Measurements from ENCODE around the gene TBC1D22A. TPM values are rescaled to one million over a fixed set of nuclear protein-coding genes. Genes with fewer than 3 reads are reported as not detected.

Gene TBC1D22A
- total RNA-seq, 4 donors from 2014 or later: 9.2 to 45.3 (median 22.8) TPM

DNA sequence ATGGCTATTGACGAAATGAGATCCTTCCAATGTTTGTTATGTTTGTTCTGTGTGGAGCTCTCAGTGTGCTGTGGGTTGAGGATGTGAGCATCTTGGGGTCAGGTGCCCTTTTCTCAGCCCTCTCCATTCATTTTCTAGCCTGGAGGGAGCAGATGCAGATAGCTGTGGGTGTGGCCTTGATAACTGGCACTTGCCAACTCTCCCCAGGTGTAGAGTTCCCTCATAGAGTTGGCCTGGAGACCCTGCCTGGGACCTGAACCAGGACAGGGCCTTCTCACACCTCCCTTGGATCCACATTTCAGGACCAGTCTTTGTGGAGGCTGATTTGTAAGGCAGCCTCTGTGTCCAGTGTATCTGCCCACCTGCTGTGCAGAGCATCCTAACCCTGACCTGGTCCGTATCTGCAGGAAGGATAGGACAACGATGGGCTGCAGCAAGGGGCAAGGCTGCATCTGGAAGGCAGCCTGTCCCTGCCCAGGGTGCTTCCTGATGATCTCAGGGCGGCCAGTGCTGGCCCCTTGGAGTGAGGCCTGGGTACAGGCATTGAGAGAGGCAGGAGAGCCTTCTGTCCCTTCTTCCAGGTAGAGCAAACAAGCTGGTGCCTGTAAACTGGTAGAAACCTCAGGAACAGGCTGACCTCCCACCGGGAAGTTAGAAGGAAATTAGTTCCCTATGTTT, 245.9 kb downstream of the TBC1D22A start:
- Histone ChIP-seq H3K36me3 (no peaks in the 10 kb centered on the region), H3K4me1 (no peaks in the 10 kb centered on the region), H3K9me3 (no peaks in the 10 kb centered on the region), H3K27me3 (no peaks in the 10 kb centered on the region), H3K4me3 (no peak overlapping the region), H3K27ac (no peak overlapping the region)
- DNase-seq: no peak
- intact Hi-C loops (cut with DNase I; ENCODE audit: low total_unique reads): no loop called here
- TF ChIP-seq, protein P1, sequence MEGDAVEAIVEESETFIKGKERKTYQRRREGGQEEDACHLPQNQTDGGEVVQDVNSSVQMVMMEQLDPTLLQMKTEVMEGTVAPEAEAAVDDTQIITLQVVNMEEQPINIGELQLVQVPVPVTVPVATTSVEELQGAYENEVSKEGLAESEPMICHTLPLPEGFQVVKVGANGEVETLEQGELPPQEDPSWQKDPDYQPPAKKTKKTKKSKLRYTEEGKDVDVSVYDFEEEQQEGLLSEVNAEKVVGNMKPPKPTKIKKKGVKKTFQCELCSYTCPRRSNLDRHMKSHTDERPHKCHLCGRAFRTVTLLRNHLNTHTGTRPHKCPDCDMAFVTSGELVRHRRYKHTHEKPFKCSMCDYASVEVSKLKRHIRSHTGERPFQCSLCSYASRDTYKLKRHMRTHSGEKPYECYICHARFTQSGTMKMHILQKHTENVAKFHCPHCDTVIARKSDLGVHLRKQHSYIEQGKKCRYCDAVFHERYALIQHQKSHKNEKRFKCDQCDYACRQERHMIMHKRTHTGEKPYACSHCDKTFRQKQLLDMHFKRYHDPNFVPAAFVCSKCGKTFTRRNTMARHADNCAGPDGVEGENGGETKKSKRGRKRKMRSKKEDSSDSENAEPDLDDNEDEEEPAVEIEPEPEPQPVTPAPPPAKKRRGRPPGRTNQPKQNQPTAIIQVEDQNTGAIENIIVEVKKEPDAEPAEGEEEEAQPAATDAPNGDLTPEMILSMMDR (IDR thresholded peaks at IDR 0.05): no peak
- no peak for TF ChIP-seq POLR2A (IDR thresholded peaks at IDR 0.05)

DNA sequence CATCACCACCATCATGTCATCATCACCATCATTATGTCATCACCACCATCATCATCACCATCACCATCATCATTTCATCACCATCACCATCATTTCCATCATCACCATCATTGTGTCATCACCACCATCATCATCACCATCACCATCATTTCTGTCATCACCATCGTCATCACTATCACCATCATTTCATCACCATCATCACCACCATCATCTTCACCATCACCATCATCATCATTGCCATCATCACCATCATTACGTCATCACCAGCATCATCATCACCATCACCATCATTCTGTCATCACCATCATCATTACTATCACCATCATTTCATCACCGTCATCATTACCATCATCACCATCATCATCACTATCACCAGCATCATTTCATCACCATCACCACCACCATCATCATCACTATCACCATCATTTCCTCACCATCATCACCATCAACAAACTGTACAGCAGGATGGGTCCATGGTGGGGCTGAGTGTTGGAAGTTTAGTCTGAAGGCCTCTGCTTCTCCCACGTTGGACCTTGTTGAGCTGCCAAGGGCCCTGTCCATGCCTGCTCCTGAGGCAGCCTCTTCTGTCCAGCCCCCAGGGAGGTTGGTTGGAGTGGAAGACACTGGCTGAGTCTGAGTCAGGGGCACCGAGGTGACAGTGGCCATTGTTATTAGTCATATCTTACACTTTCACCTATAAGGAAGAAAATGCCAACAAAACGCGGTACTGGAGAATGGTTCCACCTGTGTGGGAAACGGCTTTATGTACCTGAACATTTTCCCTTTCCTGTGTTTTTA, 247.1 kb downstream of the TBC1D22A start:
- H3K4me1 ChIP-seq: no peaks in the 10 kb centered on the region
- TF ChIP-seq, protein P1 (IDR thresholded peaks at IDR 0.05): no peak
- TF ChIP-seq POLR2A (IDR thresholded peaks at IDR 0.05): no peak
- intact Hi-C loops (cut with DNase I; ENCODE audit: low total_unique reads): no loop called here
- H3K27ac ChIP-seq: no peak overlapping the region
- no peaks in the 10 kb centered on the region for H3K9me3 ChIP-seq
- no peak overlapping the region for H3K4me3 ChIP-seq
- DNase-seq: no peak
- no peaks in the 10 kb centered on the region for H3K27me3 ChIP-seq
- no peaks in the 10 kb centered on the region for H3K36me3 ChIP-seq

DNA sequence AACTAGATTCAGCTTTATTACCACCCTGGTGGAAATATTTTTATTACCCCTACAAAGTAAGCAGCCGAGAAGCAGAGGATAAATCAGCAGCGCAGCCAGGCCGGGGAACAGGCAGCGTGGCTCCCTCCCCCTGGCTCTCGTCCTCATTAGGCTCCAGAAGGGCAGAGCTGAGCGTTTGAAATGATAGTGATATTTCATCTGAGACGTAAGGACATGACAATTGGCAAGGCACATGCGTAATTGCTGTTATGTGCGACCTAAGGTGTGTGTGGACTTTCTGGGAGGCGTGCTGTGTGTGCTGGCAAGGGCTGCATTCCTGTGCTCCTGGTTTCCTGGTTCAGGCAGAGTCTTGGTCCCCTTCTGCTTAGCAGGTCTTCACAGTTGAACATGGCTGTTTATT, 247.8 kb downstream of the TBC1D22A start:
- H3K4me3 ChIP-seq: no peak overlapping the region
- DNase-seq: no peak
- H3K9me3 ChIP-seq: no peaks in the 10 kb centered on the region
- H3K27ac ChIP-seq: no peak overlapping the region
- no peak for TF ChIP-seq POLR2A (IDR thresholded peaks at IDR 0.05)
- intact Hi-C loops (cut with DNase I; ENCODE audit: low total_unique reads): no loop called here
- no peaks in the 10 kb centered on the region for H3K27me3 ChIP-seq
- no peaks in the 10 kb centered on the region for H3K4me1 ChIP-seq
- no peaks in the 10 kb centered on the region for H3K36me3 ChIP-seq

DNA sequence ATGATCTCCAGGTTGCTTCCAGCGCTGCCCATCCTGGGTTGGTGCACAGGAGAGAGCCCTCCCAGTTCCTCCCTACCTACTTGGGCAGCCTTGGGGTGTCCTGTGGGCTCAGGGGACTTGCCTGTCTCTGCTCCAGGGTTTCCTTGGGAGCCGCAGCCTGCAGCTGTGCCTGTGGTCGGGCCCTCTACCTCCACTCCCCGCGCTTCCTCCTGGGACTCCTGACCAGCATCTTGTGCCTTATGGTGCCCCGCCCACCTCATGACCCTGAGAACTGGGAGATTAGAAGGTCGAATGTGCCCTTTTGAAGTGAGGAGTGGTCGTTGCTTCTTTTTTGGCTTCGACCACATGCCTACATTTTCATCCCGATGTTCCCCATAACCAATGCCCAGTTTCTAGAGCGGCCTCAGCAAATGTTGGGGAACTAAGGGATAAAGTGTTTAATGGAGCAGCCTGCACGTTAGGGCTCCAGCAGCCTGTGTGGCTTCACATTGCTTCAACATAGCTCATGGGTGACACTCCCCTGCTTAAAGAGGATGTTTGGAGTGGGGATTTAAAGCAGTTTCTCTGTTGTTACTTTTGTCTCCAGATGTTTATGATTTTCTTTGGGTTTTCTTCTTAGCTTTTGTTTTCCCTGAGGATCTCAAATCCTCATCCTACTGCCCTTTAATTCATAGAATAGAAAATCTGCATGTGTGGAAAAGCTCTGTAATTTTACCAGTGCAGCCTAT, 248.8 kb downstream of the TBC1D22A start:
- Histone ChIP-seq H3K9me3 (no peaks in the 10 kb centered on the region), H3K36me3 (no peaks in the 10 kb centered on the region), H3K27me3 (no peaks in the 10 kb centered on the region), H3K4me3 (no peak overlapping the region), H3K4me1 (no peaks in the 10 kb centered on the region), H3K27ac (no peak overlapping the region)
- TF ChIP-seq POLR2A (IDR thresholded peaks at IDR 0.05): no peak
- TF ChIP-seq, protein P1 (IDR thresholded peaks at IDR 0.05): no peak
- intact Hi-C loops (cut with DNase I; ENCODE audit: low total_unique reads): no loop called here
- DNase-seq: no peak

DNA sequence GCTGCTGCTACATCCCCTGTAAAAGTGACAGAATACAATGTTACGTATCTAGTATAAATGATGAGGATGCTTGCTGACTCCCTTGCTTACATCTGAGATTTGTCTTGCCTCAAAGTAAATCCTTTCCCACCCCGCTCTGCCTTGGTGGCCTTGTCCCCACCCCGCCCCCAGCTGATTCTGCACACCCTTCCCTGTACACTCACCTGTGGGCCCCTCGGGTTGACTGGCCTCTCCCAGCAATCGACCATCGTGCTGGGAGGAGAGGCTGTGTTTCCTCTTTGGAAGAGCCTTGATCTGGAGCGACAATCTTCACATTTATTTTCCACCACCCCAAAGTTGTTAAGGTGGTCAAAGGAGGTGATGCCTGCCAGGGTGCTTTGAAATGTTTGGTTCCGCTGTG, 249.4 kb downstream of the TBC1D22A start:
- no peak overlapping the region for H3K27ac ChIP-seq
- no peak for TF ChIP-seq POLR2A (IDR thresholded peaks at IDR 0.05)
- TF ChIP-seq, protein P1 (IDR thresholded peaks at IDR 0.05): no peak
- H3K27me3 ChIP-seq: no peaks in the 10 kb centered on the region
- no peaks in the 10 kb centered on the region for H3K9me3 ChIP-seq
- no peak overlapping the region for H3K4me3 ChIP-seq
- no peaks in the 10 kb centered on the region for H3K36me3 ChIP-seq
- DNase-seq: no peak
- no peaks in the 10 kb centered on the region for H3K4me1 ChIP-seq
- intact Hi-C loops (cut with DNase I; ENCODE audit: low total_unique reads): no loop called here
